HepG2 (cell line): ENCODE data around the gene TOX2. TPM values are rescaled to one million over a fixed set of nuclear protein-coding genes. Genes with fewer than 3 reads are reported as not detected.

Source experiments
- ATAC-seq: fragments of 200-7000 bp; cut with Tn5 transposase; 3 replicates; pipeline ENCODE4 v1.9.1; 2020; ENCODE audit warnings: mild to moderate bottlenecking, moderate library complexity
- BruUV-seq: library from RNA; stranded (reverse); fragments of 400-500 nt; replicated peaks from 2 replicates; lab custom pipeline; 2021; lab: Mats Ljungman, UMichigan
- CTCF ChIA-PET: fragments of 300-600 bp; formaldehyde crosslinking; extraction: SDS; loops from one replicate; lab custom pipeline; 2021; ENCODE audit warnings: low total read pairs, inconsistent platforms, low intra/inter-chr PET ratio; lab: Yijun Ruan, JAX
- POLR2A ChIA-PET: fragments of 350-600 bp; sonication (Branson Sonifier 250); formaldehyde crosslinking; loops from one replicate; lab custom pipeline; 2020; ENCODE audit warnings: antibody characterized with exemption, inconsistent platforms; lab: Yijun Ruan, JAX
- DNase-seq: peaks from one replicate; pipeline ENCODE4 v3.0.0-alpha.2; 2015; ENCODE audit warnings: low spot score
- FAIRE-seq: peaks from 3 replicates; lab custom pipeline; 2011; peaks lifted over from hg19 to GRCh38; lab: Jason Lieb, UNC
- H2AFZ ChIP-seq: one replicate; pipeline ENCODE4 v1.6.1; 2011; ENCODE audit warnings: low read length, inconsistent platforms
- H3K27ac ChIP-seq: fragments of 300-600 bp; 3 replicates; pipeline ENCODE4 v1.8.0; 2011; ENCODE audit warnings: mixed run types, mild to moderate bottlenecking, mixed read lengths, low read length, inconsistent platforms; ENCODE audit not compliant: insufficient read depth; ENCODE audit errors: extremely low read length
- H3K27me3 ChIP-seq, 2 experiments: fragments of 200-600 bp in 1 of 2; 2 replicates in 1 of 2; 3 replicates in 1 of 2; pipeline versions ENCODE4 v1.6.0 to v1.8.0; 2011; ENCODE audit warnings: low read length in 2 of 2, mild to moderate bottlenecking in 2 of 2, moderate library complexity in 2 of 2, inconsistent platforms in 1 of 2; ENCODE audit not compliant: insufficient read depth in 2 of 2, control insufficient read depth in 1 of 2
- H3K36me3 ChIP-seq, 2 experiments: fragments of 200-600 bp in 1 of 2; replicated peaks in 1 of 2; 2 replicates in 1 of 2; 3 replicates in 1 of 2; pipeline versions ENCODE4 v1.5.1 to v1.8.0; 2011; ENCODE audit warnings: low read length in 2 of 2, inconsistent platforms in 1 of 2; ENCODE audit not compliant: insufficient read depth in 2 of 2, control insufficient read depth in 1 of 2
- H3K4me1 ChIP-seq: 2 replicates; pipeline ENCODE4 v1.5.1; 2012; ENCODE audit warnings: low read length, inconsistent platforms; ENCODE audit not compliant: insufficient read depth
- H3K4me2 ChIP-seq: 2 replicates; pipeline ENCODE4 v1.6.0; 2011; ENCODE audit warnings: low read depth, low read length, inconsistent platforms
- H3K4me3 ChIP-seq, 3 experiments: fragments of 200-600 bp in 1 of 3; sonication (generic), shearing (Covaris generic) in 1 of 3; replicated peaks in 1 of 3; 2 replicates each; pipeline ENCODE4 v1.5.1; 2011 to 2016; ENCODE audit warnings: low read length in 3 of 3, inconsistent platforms in 2 of 3, low read depth in 2 of 3, mild to moderate bottlenecking in 2 of 3, control low read depth in 1 of 3, mixed read lengths in 1 of 3; ENCODE audit not compliant: insufficient read depth in 1 of 3
- H3K79me2 ChIP-seq: one replicate; pipeline ENCODE4 v1.6.1; 2011; ENCODE audit warnings: low read length, inconsistent platforms; ENCODE audit not compliant: insufficient read depth
- H3K9ac ChIP-seq: 2 replicates; pipeline ENCODE4 v1.6.0; 2011; ENCODE audit warnings: mild to moderate bottlenecking, low read depth, low read length, inconsistent platforms; ENCODE audit not compliant: insufficient read depth
- H3K9me3 ChIP-seq: 2 replicates; pipeline ENCODE4 v1.5.1; 2012; ENCODE audit warnings: mild to moderate bottlenecking, low read length
- H4K20me1 ChIP-seq: 2 replicates; pipeline ENCODE4 v1.6.0; 2011; ENCODE audit warnings: inconsistent platforms, mild to moderate bottlenecking, low read length, moderate library complexity; ENCODE audit not compliant: insufficient read depth
- REST ChIP-seq, 2 experiments: IDR thresholded peaks; 2 replicates each; pipeline ENCODE4 v1.6.1; 2011 to 2012; ENCODE audit warnings: low read length in 2 of 2, borderline replicate concordance in 1 of 2, low read depth in 1 of 2, mild to moderate bottlenecking in 1 of 2, moderate library complexity in 1 of 2
- ZFP37 ChIP-seq: sonication (generic); formaldehyde crosslinking; IDR thresholded peaks from 2 replicates; pipeline ENCODE4 v1.4.0; 2020; ENCODE audit warnings: missing genetic modification reagents, borderline replicate concordance
- ZNF768 ChIP-seq: sonication (generic); formaldehyde crosslinking; IDR thresholded peaks from 2 replicates; pipeline ENCODE4 v1.4.0; 2020; ENCODE audit warnings: missing genetic modification reagents
- WGBS: methylation state at CpG from one replicate; pipeline ENCODE4 v1.1.6; 2017; ENCODE audit warnings: low lambda C conversion rate; 5-methylcytosine and 5-hydroxymethylcytosine counted together
- in situ Hi-C: cut with HindIII; loops from 2 replicates; pipeline ENCODE4 v1.10.0; 2017; ENCODE audit warnings: low pct_unique_long_range_greater_than_20kb; ENCODE audit not compliant: extremely low pct_ligation_motif_present
- intact Hi-C: fragments of 100-400 bp; cut with micrococcal nuclease; formaldehyde crosslinking; loops from one replicate; pipeline ENCODE4 v1.10.0; 2022; ENCODE audit not compliant: unreplicated experiment
- polyA plus RNA-seq, 8 experiments: library from polyadenylated mRNA; depleted of rRNA in 3 of 8; stranded (reverse) in 7 of 8; unstranded in 1 of 8; fragments of >200 nt; fragmentation: Illumina TruSeq in 4 of 8; extraction: Trizol in 4 of 8; gene quantifications; 2 replicates each; pipeline versions ENCODE4 v1.2.1 to v1.2.3, GENCODE V29; 2011 to 2016; ENCODE audit warnings: low read depth in 4 of 8, missing spikeins in 1 of 8, mixed read lengths in 1 of 8; ENCODE audit not compliant: insufficient read depth in 1 of 8
- total RNA-seq, 5 experiments: library from RNA; depleted of rRNA; stranded (reverse); fragments of >200 nt; fragmentation: Illumina TruSeq; extraction: Trizol; gene quantifications; 2 replicates each; pipeline ENCODE4 v1.2.3, GENCODE V29; 2016; ENCODE audit warnings: low read depth in 1 of 5

Gene TOX2
- total and polyA plus RNA-seq, 2 of the 13 experiments (the other 11 are each of a cell fraction or from before 2014, with no cell fraction given): not detected

GRCh38 chr20:44026647-44027342, 112.1 kb downstream of the TOX2 start:
- in situ Hi-C loops (no loop called here), intact Hi-C loops (no loop called here)
- no peak for TF ChIP-seq ZFP37 (CRISPR knock-in tag)
- TF ChIP-seq ZNF768: peak; percentile 82
- ChIA-PET POLR2A (no interaction called here), CTCF (no interaction called here)
- Histone ChIP-seq H3K79me2 (no peaks in the 10 kb centered on the region), H3K9me3 (no peaks in the 10 kb centered on the region), H4K20me1 (no peaks in the 10 kb centered on the region), H3K27me3 (peaks cover 6 to 53% of the 10 kb centered on the region in 2 experiments), H2AFZ (no peak overlapping the region), H3K4me2 (no peak overlapping the region), H3K36me3 (no peaks in the 10 kb centered on the region), H3K9ac (no peak overlapping the region), H3K4me1 (no peaks in the 10 kb centered on the region), H3K4me3 (no peak overlapping the region), H3K27ac (no peak overlapping the region)
- DNase-seq (no peak), ATAC-seq (no peak), FAIRE-seq (no peak)
- WGBS: 5% methylated on average over 9 of the region's 9 CpGs
- no TSS peak for BruUV-seq

GRCh38 chr20:44027343-44028002, 112.8 kb downstream of the TOX2 start:
- no peaks in the 10 kb centered on the region for H4K20me1 ChIP-seq
- H2AFZ ChIP-seq: no peak overlapping the region
- ATAC-seq: no peak
- H3K9me3 ChIP-seq: no peaks in the 10 kb centered on the region
- H3K27ac ChIP-seq: no peak overlapping the region
- H3K9ac ChIP-seq: no peak overlapping the region
- H3K4me1 ChIP-seq: no peaks in the 10 kb centered on the region
- ChIA-PET CTCF (no interaction called here), POLR2A (no interaction called here)
- H3K36me3 ChIP-seq: no peaks in the 10 kb centered on the region
- BruUV-seq: no TSS peak
- H3K27me3 ChIP-seq: peaks cover 7 to 58% of the 10 kb centered on the region in 2 experiments
- H3K4me3 ChIP-seq: no peak overlapping the region
- in situ Hi-C loops (no loop called here), intact Hi-C loops (no loop called here)
- no peak overlapping the region for H3K4me2 ChIP-seq
- H3K79me2 ChIP-seq: no peaks in the 10 kb centered on the region
- DNase-seq: no peak
- no peak for TF ChIP-seq REST (IDR thresholded peaks at IDR 0.05; ENCODE audit: borderline replicate concordance in 1 of 2, low read depth in 1 of 2, low read length in 2 of 2)
- no peak for FAIRE-seq
- 13% methylated on average over 11 of the region's 11 CpGs for WGBS
